Progenitor cell of endocrine pancreas (in vitro differentiated cells): ENCODE results near the gene ERBB4. TPM values are rescaled to one million over a fixed set of nuclear protein-coding genes. Genes with fewer than 3 reads are reported as not detected.
A peak's percentile ranks its signal among the peaks of the same experiment; 100 is the strongest.

Source experiments
- DNase-seq: peaks from one replicate; pipeline ENCODE4 v3.0.0; 2021; ENCODE audit warnings: low spot score; ENCODE audit not compliant: unreplicated experiment
- H3K27ac Mint-ChIP-seq: 2 replicates; pipeline ENCODE4 v1.8.0; 2021; ENCODE audit warnings: mild to moderate bottlenecking, moderate library complexity, mixed read lengths
- H3K27me3 Mint-ChIP-seq: 2 replicates; pipeline ENCODE4 v1.8.0; 2021; ENCODE audit warnings: mixed read lengths
- H3K36me3 Mint-ChIP-seq: 2 replicates; pipeline ENCODE4 v1.8.0; 2022; ENCODE audit warnings: mixed read lengths; ENCODE audit not compliant: insufficient read depth
- H3K4me1 Mint-ChIP-seq: 2 replicates; pipeline ENCODE4 v1.8.0; 2021; ENCODE audit warnings: low read depth, mixed read lengths
- H3K4me3 Mint-ChIP-seq: 2 replicates; pipeline ENCODE4 v1.8.0; 2021; ENCODE audit warnings: low read depth, mild to moderate bottlenecking, moderate library complexity, mixed read lengths
- H3K9me3 Mint-ChIP-seq: 2 replicates; pipeline ENCODE4 v1.8.0; 2021; ENCODE audit warnings: low read depth, mixed read lengths
- CTCF ChIP-seq: fragments of 200-600 bp; sonication (generic); IDR thresholded peaks from one replicate; pipeline ENCODE4 v1.5.0; 2021; ENCODE audit warnings: antibody characterized with exemption, mild to moderate bottlenecking; ENCODE audit not compliant: unreplicated experiment
- total RNA-seq: library from RNA; stranded (reverse); gene quantifications from 2 replicates; pipeline ENCODE4 v1.2.1, GENCODE V29; 2021

Gene ERBB4
- total RNA-seq, 1 donor from 2014 or later, result 43.8 TPM

- Mint-ChIP-seq H3K27me3 (no peaks in the 10 kb centered on the region), H3K27ac (no peak overlapping the region), H3K36me3 (peaks cover 1% of the 10 kb centered on the region), H3K9me3 (peaks cover 4% of the 10 kb centered on the region), H3K4me3 (no peak overlapping the region), H3K4me1 (no peaks in the 10 kb centered on the region)
- DNase-seq, result no peak
- TF ChIP-seq CTCF, result no peak
Observed at GRCh38 chr2:212408524-212408923, 130.1 kb downstream of the ERBB4 start.

GRCh38 chr2:212406716-212407115 lies 131.9 kb downstream of the ERBB4 start:
- Mint-ChIP-seq H3K4me3 (no peak overlapping the region), H3K4me1 (no peaks in the 10 kb centered on the region), H3K36me3 (peaks cover 1% of the 10 kb centered on the region), H3K27me3 (no peaks in the 10 kb centered on the region), H3K9me3 (peaks cover 4% of the 10 kb centered on the region), H3K27ac (no peak overlapping the region)
- no peak for TF ChIP-seq CTCF
- no peak for DNase-seq

GRCh38 chr2:212402316-212402715 lies 136.3 kb downstream of the ERBB4 start:
- no peak overlapping the region for H3K4me3 Mint-ChIP-seq
- peaks cover 4% of the 10 kb centered on the region for H3K9me3 Mint-ChIP-seq
- H3K4me1 Mint-ChIP-seq, result peaks cover 5% of the 10 kb centered on the region
- DNase-seq, result no peak
- no peak overlapping the region for H3K27ac Mint-ChIP-seq
- no peak for TF ChIP-seq CTCF
- H3K27me3 Mint-ChIP-seq, result no peaks in the 10 kb centered on the region
- peaks cover 1% of the 10 kb centered on the region for H3K36me3 Mint-ChIP-seq

- peaks cover 6% of the 10 kb centered on the region for H3K4me1 Mint-ChIP-seq
- no peaks in the 10 kb centered on the region for H3K36me3 Mint-ChIP-seq
- DNase-seq, result no peak
- no peak overlapping the region for H3K4me3 Mint-ChIP-seq
- H3K27me3 Mint-ChIP-seq, result no peaks in the 10 kb centered on the region
- H3K27ac Mint-ChIP-seq, result no peak overlapping the region
- TF ChIP-seq CTCF, result no peak
- no peaks in the 10 kb centered on the region for H3K9me3 Mint-ChIP-seq
Observed at GRCh38 chr2:212398316-212398715, 140.3 kb downstream of the ERBB4 start.

GRCh38 chr2:212392544-212392943 lies 146.1 kb downstream of the ERBB4 start:
- no peaks in the 10 kb centered on the region for H3K9me3 Mint-ChIP-seq
- peaks cover 9% of the 10 kb centered on the region for H3K4me1 Mint-ChIP-seq
- no peak overlapping the region for H3K4me3 Mint-ChIP-seq
- H3K36me3 Mint-ChIP-seq, result no peaks in the 10 kb centered on the region
- DNase-seq, result no peak
- no peaks in the 10 kb centered on the region for H3K27me3 Mint-ChIP-seq
- H3K27ac Mint-ChIP-seq, result peak overlapping the region; percentile 17
- no peak for TF ChIP-seq CTCF

- Mint-ChIP-seq H3K27me3 (no peaks in the 10 kb centered on the region), H3K9me3 (no peaks in the 10 kb centered on the region), H3K27ac (no peak overlapping the region), H3K4me1 (peaks cover 8% of the 10 kb centered on the region), H3K36me3 (no peaks in the 10 kb centered on the region), H3K4me3 (no peak overlapping the region)
- TF ChIP-seq CTCF, result no peak
- DNase-seq, result no peak
Observed at GRCh38 chr2:212392043-212392442, 146.6 kb downstream of the ERBB4 start.
